OCI-LY7 (cell line): ENCODE data around the gene DENND10. TPM values are rescaled to one million over a fixed set of nuclear protein-coding genes. Genes with fewer than 3 reads are reported as not detected.

Experiments used
- BruUV-seq: library from RNA; stranded (reverse); fragments of 400-500 nt; replicated peaks from 2 replicates; lab custom pipeline; 2021; lab: Mats Ljungman, UMichigan
- CTCF ChIA-PET: fragments of 300-600 bp; sonication (Branson Sonifier 250); formaldehyde crosslinking; loops from one replicate; lab custom pipeline; 2022; ENCODE audit warnings: antibody characterized with exemption; ENCODE audit not compliant: unreplicated experiment; lab: Charles Lee
- POLR2A ChIA-PET: fragments of 300-600 bp; sonication (Branson Sonifier 250); formaldehyde crosslinking; loops from one replicate; lab custom pipeline; 2022; ENCODE audit warnings: antibody characterized with exemption; lab: Charles Lee
- DNase-seq: peaks from one replicate; pipeline ENCODE4 v3.0.0-alpha.2; 2015; ENCODE audit warnings: low spot score
- H2AFZ ChIP-seq: fragments of 200-600 bp; sonication (generic), shearing (Covaris generic); 2 replicates; pipeline ENCODE4 v1.6.1; 2014; ENCODE audit warnings: mild to moderate bottlenecking, antibody characterized with exemption, low read length, moderate library complexity
- H3K27ac ChIP-seq: fragments of 200-600 bp; sonication (generic); 2 replicates; pipeline ENCODE4 v1.5.1; 2014; ENCODE audit warnings: mixed run types, low read depth, mild to moderate bottlenecking, moderate library complexity, low read length, inconsistent platforms; ENCODE audit not compliant: poor library complexity, severe bottlenecking
- H3K36me3 ChIP-seq: fragments of 200-600 bp; sonication (generic); 2 replicates; pipeline ENCODE4 v1.6.1; 2014; ENCODE audit warnings: mild to moderate bottlenecking, antibody characterized with exemption, low read length, moderate library complexity, mixed read lengths; ENCODE audit not compliant: insufficient read depth
- H3K4me1 ChIP-seq: fragments of 200-600 bp; sonication (generic); 2 replicates; pipeline ENCODE4 v1.5.1; 2014; ENCODE audit warnings: mild to moderate bottlenecking, low read length; ENCODE audit not compliant: insufficient read depth, poor library complexity, severe bottlenecking
- H3K4me2 ChIP-seq: fragments of 200-600 bp; sonication (generic); 2 replicates; pipeline ENCODE4 v1.6.1; 2014; ENCODE audit warnings: mild to moderate bottlenecking, low read length
- H3K4me3 ChIP-seq: fragments of 200-600 bp; sonication (generic); 2 replicates; pipeline ENCODE4 v1.5.1; 2014; ENCODE audit warnings: mild to moderate bottlenecking, low read depth, low read length; ENCODE audit not compliant: poor library complexity, severe bottlenecking
- H3K79me2 ChIP-seq: fragments of 200-600 bp; sonication (generic); 2 replicates; pipeline ENCODE4 v1.6.1; 2016; ENCODE audit warnings: low read depth, mild to moderate bottlenecking, low read length, moderate library complexity, mixed read lengths; ENCODE audit not compliant: insufficient read depth
- H3K9me2 ChIP-seq: fragments of 200-600 bp; sonication (generic); 2 replicates; pipeline ENCODE4 v1.6.1; 2016; ENCODE audit warnings: mild to moderate bottlenecking, low read length, mixed read lengths; ENCODE audit not compliant: insufficient read depth
- H3K9me3 ChIP-seq: fragments of 200-600 bp; sonication (generic); 2 replicates; pipeline ENCODE4 v1.6.1; 2014; ENCODE audit warnings: mild to moderate bottlenecking, mixed run types, low read length, mixed read lengths
- H4K20me1 ChIP-seq: fragments of 200-600 bp; sonication (generic); 2 replicates; pipeline ENCODE4 v1.6.1; 2014; ENCODE audit warnings: mild to moderate bottlenecking, antibody characterized with exemption, low read length, moderate library complexity, mixed read lengths; ENCODE audit not compliant: insufficient read depth
- EZH2phosphoT487 ChIP-seq: fragments of 200-600 bp; sonication (generic); IDR thresholded peaks from 2 replicates; pipeline ENCODE4 v1.6.1; 2018; ENCODE audit warnings: low read depth, borderline replicate concordance, mild to moderate bottlenecking, mixed run types, antibody characterized with exemption, low read length, moderate library complexity, mixed read lengths
- intact Hi-C: fragments of 100-400 bp; cut with micrococcal nuclease; formaldehyde crosslinking; loops from one replicate; pipeline ENCODE4 v1.10.0; 2022; ENCODE audit not compliant: unreplicated experiment
- total RNA-seq, 2 experiments: library from RNA; depleted of rRNA in 1 of 2; stranded (reverse); fragments of >200 nt in 1 of 2; shearing (Covaris generic) in 1 of 2; gene quantifications; 2 replicates each; pipeline ENCODE4 v1.2.3, GENCODE V29; 2014 to 2022
- TF ChIP-seq, protein P1 (sequence below): fragments of 200-600 bp; sonication (generic); conservative IDR thresholded peaks from 2 replicates; pipeline ENCODE4 v1.5.1; 2014; ENCODE audit warnings: mild to moderate bottlenecking, antibody characterized with exemption, low read length, moderate library complexity, mixed read lengths

Gene DENND10
- total RNA-seq, 2 experiments from 2014 or later: 17.8 to 27.1 TPM

DNA sequence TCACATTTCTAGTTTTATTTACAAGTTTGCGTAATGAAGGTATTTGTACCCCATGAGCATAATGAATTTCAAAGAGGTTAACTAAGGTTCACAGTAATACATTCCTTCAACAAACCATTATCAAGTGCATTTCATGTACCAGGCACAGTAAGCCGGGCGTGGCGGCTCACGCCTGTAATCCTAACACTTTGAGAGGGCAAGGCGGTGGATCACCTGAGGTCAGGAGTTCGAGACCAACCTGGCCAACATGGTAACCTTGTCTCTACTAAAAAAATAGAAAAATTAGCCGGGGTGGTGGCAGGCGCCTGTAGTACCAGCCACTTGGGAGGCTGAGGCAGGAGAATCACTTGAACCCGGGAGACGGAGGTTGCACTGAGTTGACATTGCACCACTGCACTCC is 19.0 kb upstream of the DENND10 start:
- Histone ChIP-seq H3K79me2 (peaks cover 16% of the 10 kb centered on the region), H3K4me1 (peaks cover 42% of the 10 kb centered on the region), H3K9me2 (no peaks in the 10 kb centered on the region), H3K36me3 (peaks cover 7% of the 10 kb centered on the region; the same call in 1 of the 2 replicates), H3K9me3 (no peaks in the 10 kb centered on the region), H4K20me1 (peaks cover under 1% of the 10 kb centered on the region; the same call in 1 of the 2 replicates), H3K27ac (peak overlapping the region; percentile 7), H3K4me2 (peak overlapping the region; percentile 38; the same call in 1 of the 2 replicates), H3K4me3 (no peak overlapping the region), H2AFZ (no peak overlapping the region)
- no TSS peak for BruUV-seq
- no peak for DNase-seq
- POLR2A ChIA-PET: interaction anchor here (0.6 to 1.2 kb wide), 5 partner anchors 18 to 38 kb away, joined by 3 to 4 read pairs (median 4); no protein-coding TSS in a partner anchor
- CTCF ChIA-PET: no interaction called here
- intact Hi-C loops: loop anchor here (5.0 to 10.0 kb wide), 2 partner anchors 222 to 620 kb away; no protein-coding TSS in a partner anchor
- TF ChIP-seq, protein P1, sequence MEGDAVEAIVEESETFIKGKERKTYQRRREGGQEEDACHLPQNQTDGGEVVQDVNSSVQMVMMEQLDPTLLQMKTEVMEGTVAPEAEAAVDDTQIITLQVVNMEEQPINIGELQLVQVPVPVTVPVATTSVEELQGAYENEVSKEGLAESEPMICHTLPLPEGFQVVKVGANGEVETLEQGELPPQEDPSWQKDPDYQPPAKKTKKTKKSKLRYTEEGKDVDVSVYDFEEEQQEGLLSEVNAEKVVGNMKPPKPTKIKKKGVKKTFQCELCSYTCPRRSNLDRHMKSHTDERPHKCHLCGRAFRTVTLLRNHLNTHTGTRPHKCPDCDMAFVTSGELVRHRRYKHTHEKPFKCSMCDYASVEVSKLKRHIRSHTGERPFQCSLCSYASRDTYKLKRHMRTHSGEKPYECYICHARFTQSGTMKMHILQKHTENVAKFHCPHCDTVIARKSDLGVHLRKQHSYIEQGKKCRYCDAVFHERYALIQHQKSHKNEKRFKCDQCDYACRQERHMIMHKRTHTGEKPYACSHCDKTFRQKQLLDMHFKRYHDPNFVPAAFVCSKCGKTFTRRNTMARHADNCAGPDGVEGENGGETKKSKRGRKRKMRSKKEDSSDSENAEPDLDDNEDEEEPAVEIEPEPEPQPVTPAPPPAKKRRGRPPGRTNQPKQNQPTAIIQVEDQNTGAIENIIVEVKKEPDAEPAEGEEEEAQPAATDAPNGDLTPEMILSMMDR: no peak
- TF ChIP-seq EZH2phosphoT487: no peak

DNA sequence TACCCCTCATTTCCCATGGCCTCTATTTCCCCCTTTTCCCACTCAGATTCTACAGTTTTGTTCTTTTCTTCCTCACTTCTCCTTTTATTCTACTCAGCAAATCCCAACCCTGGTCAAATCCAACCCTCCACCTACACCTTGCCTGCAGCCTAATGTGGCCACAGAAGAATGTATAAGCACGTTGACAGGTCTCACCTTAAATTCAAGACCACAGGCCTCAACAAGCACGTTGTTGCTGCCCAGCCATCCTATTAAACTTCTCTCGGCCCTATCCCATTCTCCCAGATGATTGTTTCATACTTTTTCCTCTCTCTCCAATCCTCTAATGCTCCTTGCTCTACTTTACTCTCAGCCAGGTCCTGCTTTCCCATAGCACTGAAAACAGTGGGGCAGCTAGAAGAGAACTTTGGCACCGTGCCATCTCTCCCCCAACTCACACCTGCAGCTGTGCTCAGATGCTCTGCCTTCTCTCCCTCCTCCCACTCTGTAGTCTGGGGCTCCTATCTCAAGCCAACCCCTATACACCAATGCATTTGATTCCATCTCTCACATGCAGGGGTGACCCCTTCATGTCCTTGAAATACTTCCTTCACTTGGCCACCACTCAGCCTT is 16.5 kb upstream of the DENND10 start:
- peak overlapping the region; percentile 4 for H3K4me3 ChIP-seq
- H3K27ac ChIP-seq: peak overlapping the region; percentile 67
- peak overlapping the region; percentile 85 for H2AFZ ChIP-seq
- H4K20me1 ChIP-seq: no peaks in the 10 kb centered on the region
- intact Hi-C loops: loop anchor here (2.0 to 10.0 kb wide), 3 partner anchors 17 to 617 kb away; partner anchors contain the start of gene DENND10
- BruUV-seq: no TSS peak
- peaks cover 39% of the 10 kb centered on the region for H3K4me1 ChIP-seq
- no peaks in the 10 kb centered on the region for H3K9me3 ChIP-seq
- peak overlapping the region; percentile 60 for H3K4me2 ChIP-seq
- peak; percentile 84 for DNase-seq
- ChIA-PET CTCF (no interaction called here), POLR2A (interaction anchor here (2.1 kb wide), 1 partner anchor 16 kb away, joined by 6 read pairs; the partner anchor contains the start of gene DENND10)
- no peak for TF ChIP-seq EZH2phosphoT487
- TF ChIP-seq, protein P1: no peak
- H3K9me2 ChIP-seq: no peaks in the 10 kb centered on the region
- no peaks in the 10 kb centered on the region for H3K79me2 ChIP-seq
- H3K36me3 ChIP-seq: no peaks in the 10 kb centered on the region
